ENCODE measurements around the gene SERAC1. TPM values are rescaled to one million over a fixed set of nuclear protein-coding genes. Genes with fewer than 3 reads are reported as not detected.
"Not testable (repeated sequence)": the region's sequence is repeated elsewhere in the genome, so short reads cannot be mapped to it uniquely, and the experiment has no call there.

SERAC1 gene
- polyA plus RNA-seq = 1 to 10 TPM; 5.3 to 6.1 TPM

DNA sequence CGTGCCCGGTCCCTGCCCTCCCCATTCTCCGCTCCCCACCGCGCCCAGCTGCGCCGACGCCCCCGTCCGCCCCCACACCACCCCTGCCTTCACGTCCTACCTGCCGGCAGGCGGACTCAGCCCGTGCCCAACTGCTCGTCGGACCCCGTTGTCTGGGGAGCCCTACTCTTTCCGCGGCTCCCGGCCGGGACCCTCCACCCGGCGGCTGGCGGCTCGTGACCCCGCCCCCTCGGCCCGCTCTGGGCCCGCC, at the start of gene SERAC1:
SERAC1 (minus strand) TSS at position 223 of the 250 bp plus-strand sequence. CDS start 9,899 bp downstream, outside the sequence.
- H3K27ac ChIP-seq (ENCODE audit: low read depth in 2 of 2, low read length in 1 of 2) = peak within 1 kb of the TSS; percentile 99
- H3K4me1 ChIP-seq (ENCODE audit: control insufficient read depth in 2 of 2, insufficient read depth in 2 of 2, low read length in 1 of 2) = peaks cover 0 to 8% of the 10 kb centered on the region in 2 donors
- no peaks in the 10 kb centered on the region for H3K9me3 ChIP-seq (ENCODE audit: control insufficient read depth in 2 of 2, insufficient read depth in 1 of 2, low read depth in 1 of 2, low read length in 1 of 2)
- H3K4me3 ChIP-seq (ENCODE audit: low read depth in 1 of 2, low read length in 2 of 2) = peak within 1 kb of the TSS; percentile 81 to 87
- 1 to 2% methylated on average over 17 to 29 of the region's 29 CpGs for WGBS, 2 donors
- no peaks in the 10 kb centered on the region for H3K27me3 ChIP-seq (ENCODE audit: control insufficient read depth in 1 of 2, insufficient read depth in 2 of 2, low read length in 2 of 2)
- peaks cover 0 to 2% of the 10 kb centered on the region in 2 donors for H3K36me3 ChIP-seq (ENCODE audit: control insufficient read depth in 2 of 2, insufficient read depth in 2 of 2, low read length in 1 of 2)

DNA sequence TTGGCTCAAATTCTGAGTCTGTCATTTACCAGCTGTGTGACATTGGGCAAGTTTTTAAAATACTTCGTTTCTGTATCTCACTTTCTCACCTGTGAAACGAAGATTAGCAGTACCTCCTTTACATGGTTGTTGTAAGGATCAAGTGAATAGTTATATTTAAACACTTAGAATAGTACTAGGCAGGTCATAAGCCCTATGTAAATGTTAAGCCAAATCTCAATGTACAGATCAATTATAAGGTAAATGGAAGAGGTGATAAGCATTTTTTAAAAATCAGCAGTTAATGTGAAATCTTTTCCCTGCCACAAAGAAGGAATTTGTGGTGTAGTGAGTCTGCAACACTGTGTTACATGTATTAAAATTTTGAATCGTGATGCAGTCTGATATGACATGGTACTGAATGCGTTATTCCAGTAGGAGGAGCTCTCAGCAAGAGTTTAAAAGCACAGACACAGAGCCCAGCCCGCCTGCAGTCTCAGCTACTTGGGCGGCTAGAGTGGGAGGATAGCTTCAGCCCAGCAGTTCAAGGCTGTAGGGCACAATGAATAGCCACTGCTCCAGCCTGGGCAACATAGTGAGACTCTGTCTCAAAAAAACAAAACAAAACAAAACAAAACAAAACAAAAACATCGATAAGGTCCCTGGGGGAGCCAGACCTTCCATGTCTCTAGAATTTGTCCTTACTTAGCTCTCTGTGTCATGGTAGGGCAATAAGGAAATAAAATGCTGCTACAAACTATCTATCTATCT, 46.0 kb upstream of the SERAC1 start:
- Histone ChIP-seq H3K36me3 (ENCODE audit: control insufficient read depth in 2 of 2, insufficient read depth in 2 of 2, low read length in 1 of 2) (no peaks in the 10 kb centered on the region), H3K27me3 (ENCODE audit: control insufficient read depth in 1 of 2, insufficient read depth in 2 of 2, low read length in 2 of 2) (no peaks in the 10 kb centered on the region), H3K27ac (ENCODE audit: low read depth in 2 of 2, low read length in 1 of 2) (no peak overlapping the region), H3K4me3 (ENCODE audit: low read depth in 1 of 2, low read length in 2 of 2) (no peak overlapping the region), H3K4me1 (ENCODE audit: control insufficient read depth in 2 of 2, insufficient read depth in 2 of 2, low read length in 1 of 2) (no peaks in the 10 kb centered on the region), H3K9me3 (ENCODE audit: control insufficient read depth in 2 of 2, insufficient read depth in 1 of 2, low read depth in 1 of 2, low read length in 1 of 2) (no peaks in the 10 kb centered on the region)
- WGBS, 2 donors = 11 to 14% methylated on average over 7 of the region's 7 CpGs

DNA sequence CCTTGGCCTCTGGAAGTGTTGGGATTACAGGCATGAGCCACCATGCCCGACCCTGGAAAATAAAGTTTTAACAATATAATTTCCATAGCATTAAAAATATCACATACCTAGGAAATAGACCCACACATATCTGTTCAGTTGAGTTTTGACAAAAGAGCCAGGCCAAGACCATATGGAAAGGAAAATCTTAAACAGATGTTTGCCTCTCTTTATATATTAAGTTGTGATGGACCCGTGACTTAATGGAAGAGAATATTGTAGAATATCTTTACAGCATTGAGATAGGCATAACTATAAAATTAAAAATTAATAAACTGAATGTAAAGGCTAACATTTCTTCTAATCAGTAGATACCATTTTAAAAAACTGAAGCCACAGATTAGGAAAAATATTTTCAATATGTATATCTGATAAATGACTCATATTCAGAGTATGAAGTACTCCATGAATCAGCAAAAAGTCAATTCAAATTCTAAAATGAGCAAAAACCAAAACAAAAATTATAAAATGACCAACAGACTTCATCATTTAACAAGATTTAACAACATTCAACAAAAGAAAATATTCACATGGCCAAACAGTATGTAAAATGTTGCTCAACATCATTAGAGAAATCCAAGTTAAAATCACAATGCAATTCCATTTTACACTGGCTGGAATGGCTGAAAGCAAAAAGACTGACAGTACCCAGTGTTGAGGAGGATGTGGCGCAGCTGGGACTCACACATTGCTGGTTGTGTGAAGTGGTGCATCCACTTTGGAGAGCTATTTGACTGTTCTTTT, 43.4 kb upstream of the SERAC1 start:
- H3K4me1 ChIP-seq (ENCODE audit: control insufficient read depth in 2 of 2, insufficient read depth in 2 of 2, low read length in 1 of 2) = no peaks in the 10 kb centered on the region
- no peak overlapping the region for H3K27ac ChIP-seq (ENCODE audit: low read depth in 2 of 2, low read length in 1 of 2)
- H3K36me3 ChIP-seq (ENCODE audit: control insufficient read depth in 2 of 2, insufficient read depth in 2 of 2, low read length in 1 of 2) = no peaks in the 10 kb centered on the region
- H3K4me3 ChIP-seq (ENCODE audit: low read depth in 1 of 2, low read length in 2 of 2) = no peak overlapping the region
- peaks cover 0 to 2% of the 10 kb centered on the region in 2 donors for H3K27me3 ChIP-seq (ENCODE audit: control insufficient read depth in 1 of 2, insufficient read depth in 2 of 2, low read length in 2 of 2)
- no peaks in the 10 kb centered on the region for H3K9me3 ChIP-seq (ENCODE audit: control insufficient read depth in 2 of 2, insufficient read depth in 1 of 2, low read depth in 1 of 2, low read length in 1 of 2)
- 81 to 82% methylated on average over 3 of the region's 3 CpGs for WGBS, 2 donors

DNA sequence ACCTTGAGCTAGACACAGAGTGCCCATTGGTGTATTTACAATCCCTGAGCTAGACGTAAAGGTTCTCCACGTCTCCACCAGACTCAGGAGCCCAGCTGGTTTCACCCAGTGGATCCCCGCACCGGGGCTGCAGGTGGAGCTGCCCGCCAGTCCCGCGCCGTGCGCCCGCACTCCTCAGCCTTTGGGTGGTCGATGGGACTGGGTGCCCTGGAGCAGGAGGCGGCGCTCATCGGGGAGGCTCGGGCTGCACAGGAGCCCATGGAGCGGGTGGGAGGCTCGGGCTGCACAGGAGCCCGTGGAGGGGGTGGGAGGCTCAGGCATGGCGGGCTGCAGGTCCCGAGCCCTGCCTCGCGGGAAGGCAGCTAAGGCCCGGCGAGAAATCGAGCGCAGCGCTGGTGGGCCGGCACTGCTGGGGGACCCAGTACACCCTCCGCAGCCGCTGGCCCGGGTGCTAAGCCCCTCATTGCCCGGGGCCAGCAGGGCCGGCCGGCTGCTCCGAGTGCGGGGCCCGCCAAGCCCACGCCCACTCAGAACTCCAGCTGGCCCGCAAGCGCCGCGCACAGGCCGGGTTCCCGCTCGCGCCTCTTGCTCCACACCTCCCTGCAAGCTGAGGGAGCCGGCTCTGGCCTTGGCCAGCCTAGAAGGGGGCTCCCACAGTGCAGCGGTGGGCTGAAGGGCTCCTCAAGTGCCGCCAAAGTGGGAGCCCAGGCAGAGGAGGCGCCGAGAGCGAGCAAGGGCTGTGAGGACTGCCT, 41.7 kb upstream of the SERAC1 start:
- H3K27me3 ChIP-seq (ENCODE audit: control insufficient read depth in 1 of 2, insufficient read depth in 2 of 2, low read length in 2 of 2); H3K9me3 ChIP-seq (ENCODE audit: control insufficient read depth in 2 of 2, insufficient read depth in 1 of 2, low read depth in 1 of 2, low read length in 1 of 2); H3K4me3 ChIP-seq (ENCODE audit: low read depth in 1 of 2, low read length in 2 of 2); H3K27ac ChIP-seq (ENCODE audit: low read depth in 2 of 2, low read length in 1 of 2); H3K36me3 ChIP-seq (ENCODE audit: control insufficient read depth in 2 of 2, insufficient read depth in 2 of 2, low read length in 1 of 2); H3K4me1 ChIP-seq (ENCODE audit: control insufficient read depth in 2 of 2, insufficient read depth in 2 of 2, low read length in 1 of 2): not testable (repeated sequence)
- 92 to 95% methylated on average over 38 to 52 of the region's 52 CpGs for WGBS, 2 donors

DNA sequence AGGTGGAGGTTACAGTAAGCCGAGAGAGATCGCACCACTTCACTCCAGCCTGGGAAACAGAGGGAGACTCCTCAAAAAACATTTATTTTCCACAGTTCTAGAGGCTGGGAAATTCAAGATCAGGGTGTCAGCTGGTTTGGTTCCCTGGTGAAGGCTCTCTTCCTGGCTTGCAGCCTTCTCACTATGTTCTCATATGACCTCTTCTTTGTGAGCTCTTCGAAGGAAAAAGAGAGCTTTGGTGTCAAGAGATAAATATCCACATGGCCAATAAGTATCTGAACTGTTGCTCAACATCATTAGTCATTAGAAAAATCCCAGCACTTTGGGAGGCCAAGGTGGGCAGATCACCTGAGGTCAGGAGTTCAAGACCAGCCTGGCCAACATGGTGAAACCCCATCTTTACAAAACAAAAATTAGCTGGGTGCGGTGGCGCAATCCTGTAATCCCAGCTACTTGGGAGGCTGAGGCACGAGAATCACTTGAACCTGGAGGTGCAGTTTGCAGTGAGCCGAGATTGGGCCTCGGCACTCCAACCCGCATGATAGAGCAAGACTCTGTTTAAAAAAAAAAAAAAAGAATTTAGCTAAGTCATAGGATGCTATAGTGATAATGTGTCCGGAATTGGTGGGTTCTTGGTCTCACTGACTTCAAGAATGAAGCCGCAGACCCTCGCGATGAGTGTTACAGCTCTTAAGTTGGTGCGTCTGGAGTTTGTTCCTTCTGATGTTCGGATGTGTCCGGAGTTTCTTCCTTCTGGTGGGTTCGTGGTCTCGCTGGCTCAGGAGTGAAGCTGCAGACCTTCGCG, 40.4 kb upstream of the SERAC1 start:
- WGBS, 2 donors = 87 to 93% methylated on average over 20 of the region's 20 CpGs
- H3K4me3 ChIP-seq (ENCODE audit: low read depth in 1 of 2, low read length in 2 of 2); H3K36me3 ChIP-seq (ENCODE audit: control insufficient read depth in 2 of 2, insufficient read depth in 2 of 2, low read length in 1 of 2); H3K9me3 ChIP-seq (ENCODE audit: control insufficient read depth in 2 of 2, insufficient read depth in 1 of 2, low read depth in 1 of 2, low read length in 1 of 2); H3K27me3 ChIP-seq (ENCODE audit: control insufficient read depth in 1 of 2, insufficient read depth in 2 of 2, low read length in 2 of 2); H3K27ac ChIP-seq (ENCODE audit: low read depth in 2 of 2, low read length in 1 of 2); H3K4me1 ChIP-seq (ENCODE audit: control insufficient read depth in 2 of 2, insufficient read depth in 2 of 2, low read length in 1 of 2): not testable (repeated sequence)

DNA sequence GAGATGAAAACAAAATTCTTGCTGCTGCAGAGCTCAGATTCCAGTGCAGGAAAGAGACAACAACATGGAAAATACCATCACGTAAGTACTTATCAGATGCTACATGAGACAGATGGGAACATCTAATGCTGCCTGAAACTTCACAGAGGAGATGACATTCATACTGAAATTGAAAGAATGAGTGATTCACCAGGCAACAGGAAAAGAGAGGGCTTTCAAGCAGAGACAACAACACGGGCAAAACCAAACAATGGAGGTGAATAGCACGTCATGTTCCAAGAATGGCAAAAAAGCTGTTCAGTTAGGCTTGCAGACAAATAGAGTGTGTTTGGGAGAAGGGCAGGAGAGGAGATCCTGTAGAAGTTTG, 39.3 kb upstream of the SERAC1 start:
- no peaks in the 10 kb centered on the region for H3K4me1 ChIP-seq (ENCODE audit: control insufficient read depth in 2 of 2, insufficient read depth in 2 of 2, low read length in 1 of 2)
- H3K4me3 ChIP-seq (ENCODE audit: low read depth in 1 of 2, low read length in 2 of 2) = no peak overlapping the region
- H3K36me3 ChIP-seq (ENCODE audit: control insufficient read depth in 2 of 2, insufficient read depth in 2 of 2, low read length in 1 of 2) = no peaks in the 10 kb centered on the region
- H3K27me3 ChIP-seq (ENCODE audit: control insufficient read depth in 1 of 2, insufficient read depth in 2 of 2, low read length in 2 of 2) = peaks cover 0 to 2% of the 10 kb centered on the region in 2 donors
- H3K9me3 ChIP-seq (ENCODE audit: control insufficient read depth in 2 of 2, insufficient read depth in 1 of 2, low read depth in 1 of 2, low read length in 1 of 2) = no peaks in the 10 kb centered on the region
- H3K27ac ChIP-seq (ENCODE audit: low read depth in 2 of 2, low read length in 1 of 2) = no peak overlapping the region
- WGBS, 2 donors = 42 to 52% methylated on average over 3 of the region's 3 CpGs

DNA sequence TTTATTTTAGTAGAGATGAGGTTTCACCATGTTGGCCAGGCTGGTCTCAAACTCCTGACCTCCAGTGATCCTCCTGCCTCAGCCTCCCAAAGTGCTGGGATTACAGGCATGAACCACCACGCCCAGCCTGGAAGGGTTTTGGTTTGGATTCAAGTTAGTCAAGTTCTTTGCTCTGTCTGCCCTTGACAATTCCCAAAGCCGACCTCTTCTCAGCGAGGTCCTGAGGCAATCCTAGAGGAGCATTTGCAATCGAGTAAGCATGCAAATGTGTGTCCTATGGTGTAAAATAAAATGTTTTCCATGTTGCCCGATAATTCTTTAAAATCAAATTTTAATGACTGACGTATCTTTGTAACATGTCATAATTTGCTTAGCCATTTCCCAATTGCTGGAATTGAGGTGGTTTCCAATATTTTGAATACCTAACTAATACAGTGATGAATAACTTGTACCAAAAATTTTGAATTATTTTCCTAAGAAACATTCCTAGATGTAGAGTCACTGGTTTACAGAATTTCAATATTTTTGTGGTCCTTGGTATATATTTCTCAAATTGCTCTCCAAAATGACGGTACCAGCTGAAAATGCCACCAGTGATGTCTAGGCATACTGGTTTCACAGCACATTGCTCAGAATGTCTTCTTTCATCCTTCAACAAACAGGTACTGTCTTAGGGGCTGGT, 38.8 kb upstream of the SERAC1 start:
- Histone ChIP-seq H3K27ac (ENCODE audit: low read depth in 2 of 2, low read length in 1 of 2) (no peak overlapping the region), H3K4me1 (ENCODE audit: control insufficient read depth in 2 of 2, insufficient read depth in 2 of 2, low read length in 1 of 2) (no peaks in the 10 kb centered on the region), H3K36me3 (ENCODE audit: control insufficient read depth in 2 of 2, insufficient read depth in 2 of 2, low read length in 1 of 2) (no peaks in the 10 kb centered on the region), H3K27me3 (ENCODE audit: control insufficient read depth in 1 of 2, insufficient read depth in 2 of 2, low read length in 2 of 2) (peaks cover 0 to 2% of the 10 kb centered on the region in 2 donors), H3K9me3 (ENCODE audit: control insufficient read depth in 2 of 2, insufficient read depth in 1 of 2, low read depth in 1 of 2, low read length in 1 of 2) (no peaks in the 10 kb centered on the region), H3K4me3 (ENCODE audit: low read depth in 1 of 2, low read length in 2 of 2) (no peak overlapping the region)
- 92% methylated on average over 7 of the region's 7 CpGs for WGBS, 2 donors

DNA sequence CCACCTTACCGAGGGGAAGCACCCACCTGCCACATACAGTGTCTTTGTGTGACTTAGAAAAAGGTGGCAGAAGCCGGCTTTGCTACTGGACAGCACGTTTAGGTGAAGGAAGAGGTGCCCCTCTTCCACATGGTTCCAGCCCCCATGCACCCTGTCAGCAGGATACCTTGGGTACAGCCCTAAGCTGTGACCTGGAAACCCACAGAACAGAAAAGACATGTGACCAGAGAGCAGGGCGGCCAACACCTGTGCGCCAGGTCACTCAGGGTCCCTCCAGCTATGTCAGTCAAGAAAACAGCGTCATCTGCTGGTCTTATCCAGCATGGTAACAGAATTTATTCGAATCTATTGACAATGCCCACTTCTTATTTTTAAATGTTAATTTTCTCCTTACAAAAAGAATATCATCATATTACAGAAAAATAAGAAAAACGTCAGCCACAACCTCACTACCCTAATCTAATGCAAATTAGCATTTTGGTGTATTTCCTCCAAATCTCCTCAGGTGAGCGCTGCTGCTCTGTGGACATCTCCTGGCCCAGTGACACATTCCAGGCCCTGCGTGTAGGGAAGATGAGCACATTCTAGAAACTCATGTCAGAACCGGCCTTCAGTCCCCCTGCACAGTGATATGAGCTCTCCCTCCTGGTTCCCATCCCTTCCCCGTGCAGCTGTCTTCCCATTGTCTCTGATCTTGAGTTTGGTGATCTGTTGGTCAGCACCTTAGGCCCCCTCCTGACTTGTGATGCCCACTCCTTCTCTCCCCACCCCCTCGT, 37.3 kb upstream of the SERAC1 start:
- H3K27ac ChIP-seq (ENCODE audit: low read depth in 2 of 2, low read length in 1 of 2) = no peak overlapping the region
- H3K4me1 ChIP-seq (ENCODE audit: control insufficient read depth in 2 of 2, insufficient read depth in 2 of 2, low read length in 1 of 2) = no peaks in the 10 kb centered on the region
- no peaks in the 10 kb centered on the region for H3K36me3 ChIP-seq (ENCODE audit: control insufficient read depth in 2 of 2, insufficient read depth in 2 of 2, low read length in 1 of 2)
- peaks cover 0 to 2% of the 10 kb centered on the region in 2 donors for H3K27me3 ChIP-seq (ENCODE audit: control insufficient read depth in 1 of 2, insufficient read depth in 2 of 2, low read length in 2 of 2)
- H3K4me3 ChIP-seq (ENCODE audit: low read depth in 1 of 2, low read length in 2 of 2) = no peak overlapping the region
- H3K9me3 ChIP-seq (ENCODE audit: control insufficient read depth in 2 of 2, insufficient read depth in 1 of 2, low read depth in 1 of 2, low read length in 1 of 2) = no peaks in the 10 kb centered on the region
- WGBS, 2 donors = 73 to 77% methylated on average over 13 of the region's 13 CpGs

All from esophagus (tissue), 2 donors.